ENCODE data around the gene HS6ST2.
"Not testable (repeated sequence)": the region's sequence is repeated elsewhere in the genome, so short reads cannot be mapped to it uniquely, and the experiment has no call there.

Gene HS6ST2

GRCh38 chrX:132965461-132965860 lies 7.0 kb upstream of the HS6ST2 start:
- H3K9ac ChIP-seq (ENCODE audit: low read length), result no peak overlapping the region
- H3K27me3 ChIP-seq (ENCODE audit: control insufficient read depth, insufficient read depth, low read length), result peaks cover 1% of the 10 kb centered on the region

GRCh38 chrX:132961511-132961910 lies 3.1 kb upstream of the HS6ST2 start:
- no peak overlapping the region for H3K4me3 ChIP-seq (ENCODE audit: low read length)
- no peak overlapping the region for H3K27ac ChIP-seq (ENCODE audit: low read length)
- peaks cover 12% of the 10 kb centered on the region for H3K4me1 ChIP-seq (ENCODE audit: control insufficient read depth, low read depth, low read length)
- no peak overlapping the region for H3K9ac ChIP-seq (ENCODE audit: low read length)
- H3K36me3 ChIP-seq (ENCODE audit: control insufficient read depth, low read depth, low read length), result no peaks in the 10 kb centered on the region
- peaks cover 37% of the 10 kb centered on the region for H3K27me3 ChIP-seq (ENCODE audit: control insufficient read depth, insufficient read depth, low read length)
- H3K9me3 ChIP-seq (ENCODE audit: control insufficient read depth, low read depth, low read length), result no peaks in the 10 kb centered on the region

More at GRCh38 chrX:132965461-132965860, 7.0 kb upstream of the HS6ST2 start:
- no peak overlapping the region for H3K4me3 ChIP-seq (ENCODE audit: low read length)
- no peaks in the 10 kb centered on the region for H3K36me3 ChIP-seq (ENCODE audit: control insufficient read depth, low read depth, low read length)
- peaks cover 7% of the 10 kb centered on the region for H3K9me3 ChIP-seq (ENCODE audit: control insufficient read depth, low read depth, low read length)
- no peak overlapping the region for H3K27ac ChIP-seq (ENCODE audit: low read length)
- peaks cover 10% of the 10 kb centered on the region for H3K4me1 ChIP-seq (ENCODE audit: control insufficient read depth, low read depth, low read length)

GRCh38 chrX:132957211-132958090 lies 978 bp downstream of the HS6ST2 start:
- peaks cover 12% of the 10 kb centered on the region for H3K4me1 ChIP-seq (ENCODE audit: control insufficient read depth, low read depth, low read length)
- H3K9me3 ChIP-seq (ENCODE audit: control insufficient read depth, low read depth, low read length), result peaks cover 5% of the 10 kb centered on the region
- peaks cover 61% of the 10 kb centered on the region for H3K27me3 ChIP-seq (ENCODE audit: control insufficient read depth, insufficient read depth, low read length)
- no peak overlapping the region for H3K27ac ChIP-seq (ENCODE audit: low read length)
- peak overlapping the region; percentile 25 for H3K9ac ChIP-seq (ENCODE audit: low read length)
- peak overlapping the region; percentile 59 for H3K4me3 ChIP-seq (ENCODE audit: low read length)
- H3K36me3 ChIP-seq (ENCODE audit: control insufficient read depth, low read depth, low read length), result no peaks in the 10 kb centered on the region

- peaks cover 5% of the 10 kb centered on the region for H3K9me3 ChIP-seq (ENCODE audit: control insufficient read depth, low read depth, low read length)
- H3K4me3 ChIP-seq (ENCODE audit: low read length), result peak overlapping the region; percentile 59
- H3K9ac ChIP-seq (ENCODE audit: low read length), result no peak overlapping the region
- H3K4me1 ChIP-seq (ENCODE audit: control insufficient read depth, low read depth, low read length), result peaks cover 12% of the 10 kb centered on the region
- H3K27ac ChIP-seq (ENCODE audit: low read length), result no peak overlapping the region
- H3K27me3 ChIP-seq (ENCODE audit: control insufficient read depth, insufficient read depth, low read length), result peaks cover 61% of the 10 kb centered on the region
- no peaks in the 10 kb centered on the region for H3K36me3 ChIP-seq (ENCODE audit: control insufficient read depth, low read depth, low read length)
Measured at GRCh38 chrX:132956421-132957210, 1.8 kb downstream of the HS6ST2 start.

GRCh38 chrX:132955690-132956089 lies 2.7 kb downstream of the HS6ST2 start:
- peaks cover 61% of the 10 kb centered on the region for H3K27me3 ChIP-seq (ENCODE audit: control insufficient read depth, insufficient read depth, low read length)
- peak overlapping the region; percentile 59 for H3K4me3 ChIP-seq (ENCODE audit: low read length)
- no peak overlapping the region for H3K9ac ChIP-seq (ENCODE audit: low read length)

GRCh38 chrX:132954323-132954722 lies 4.1 kb downstream of the HS6ST2 start:
- H3K4me3 ChIP-seq (ENCODE audit: low read length), result no peak overlapping the region
- H3K36me3 ChIP-seq (ENCODE audit: control insufficient read depth, low read depth, low read length), result no peaks in the 10 kb centered on the region
- H3K27ac ChIP-seq (ENCODE audit: low read length), result no peak overlapping the region
- peaks cover 49% of the 10 kb centered on the region for H3K27me3 ChIP-seq (ENCODE audit: control insufficient read depth, insufficient read depth, low read length)
- H3K9ac ChIP-seq (ENCODE audit: low read length), result no peak overlapping the region
- H3K9me3 ChIP-seq (ENCODE audit: control insufficient read depth, low read depth, low read length), result peaks cover 5% of the 10 kb centered on the region
- H3K4me1 ChIP-seq (ENCODE audit: control insufficient read depth, low read depth, low read length), result no peaks in the 10 kb centered on the region

More at GRCh38 chrX:132955690-132956089, 2.7 kb downstream of the HS6ST2 start:
- peaks cover 8% of the 10 kb centered on the region for H3K4me1 ChIP-seq (ENCODE audit: control insufficient read depth, low read depth, low read length)
- H3K9me3 ChIP-seq (ENCODE audit: control insufficient read depth, low read depth, low read length), result peaks cover 5% of the 10 kb centered on the region
- no peak overlapping the region for H3K27ac ChIP-seq (ENCODE audit: low read length)
- H3K36me3 ChIP-seq (ENCODE audit: control insufficient read depth, low read depth, low read length), result no peaks in the 10 kb centered on the region

GRCh38 chrX:132953354-132953753 lies 5.1 kb downstream of the HS6ST2 start:
- Histone ChIP-seq H3K9ac (ENCODE audit: low read length) (no peak overlapping the region), H3K27ac (ENCODE audit: low read length) (no peak overlapping the region), H3K36me3 (ENCODE audit: control insufficient read depth, low read depth, low read length) (no peaks in the 10 kb centered on the region), H3K9me3 (ENCODE audit: control insufficient read depth, low read depth, low read length) (peaks cover 5% of the 10 kb centered on the region), H3K4me3 (ENCODE audit: low read length) (no peak overlapping the region), H3K4me1 (ENCODE audit: control insufficient read depth, low read depth, low read length) (no peaks in the 10 kb centered on the region), H3K27me3 (ENCODE audit: control insufficient read depth, insufficient read depth, low read length) (peaks cover 39% of the 10 kb centered on the region)

GRCh38 chrX:132948648-132949260 lies 9.7 kb downstream of the HS6ST2 start:
- H3K4me1 ChIP-seq (ENCODE audit: control insufficient read depth, low read depth, low read length), result no peaks in the 10 kb centered on the region
- H3K9ac ChIP-seq (ENCODE audit: low read length), result no peak overlapping the region
- no peak overlapping the region for H3K27ac ChIP-seq (ENCODE audit: low read length)
- no peaks in the 10 kb centered on the region for H3K36me3 ChIP-seq (ENCODE audit: control insufficient read depth, low read depth, low read length)
- H3K4me3 ChIP-seq (ENCODE audit: low read length), result no peak overlapping the region
- H3K27me3 ChIP-seq (ENCODE audit: control insufficient read depth, insufficient read depth, low read length), result no peaks in the 10 kb centered on the region
- H3K9me3 ChIP-seq (ENCODE audit: control insufficient read depth, low read depth, low read length), result peaks cover 7% of the 10 kb centered on the region

- not testable (repeated sequence) for H3K4me3 ChIP-seq (ENCODE audit: low read length); H3K27me3 ChIP-seq (ENCODE audit: control insufficient read depth, insufficient read depth, low read length); H3K36me3 ChIP-seq (ENCODE audit: control insufficient read depth, low read depth, low read length); H3K9ac ChIP-seq (ENCODE audit: low read length); H3K4me1 ChIP-seq (ENCODE audit: control insufficient read depth, low read depth, low read length); H3K27ac ChIP-seq (ENCODE audit: low read length); H3K9me3 ChIP-seq (ENCODE audit: control insufficient read depth, low read depth, low read length)
Measured at GRCh38 chrX:132945055-132945599, 13.3 kb downstream of the HS6ST2 start.

GRCh38 chrX:132940727-132941327 lies 17.6 kb downstream of the HS6ST2 start:
- Histone ChIP-seq H3K27me3 (ENCODE audit: control insufficient read depth, insufficient read depth, low read length) (no peaks in the 10 kb centered on the region), H3K27ac (ENCODE audit: low read length) (no peak overlapping the region), H3K9me3 (ENCODE audit: control insufficient read depth, low read depth, low read length) (peaks cover 3% of the 10 kb centered on the region), H3K36me3 (ENCODE audit: control insufficient read depth, low read depth, low read length) (no peaks in the 10 kb centered on the region), H3K4me3 (ENCODE audit: low read length) (no peak overlapping the region), H3K9ac (ENCODE audit: low read length) (no peak overlapping the region), H3K4me1 (ENCODE audit: control insufficient read depth, low read depth, low read length) (no peaks in the 10 kb centered on the region)

GRCh38 chrX:132933170-132933569 lies 25.3 kb downstream of the HS6ST2 start:
- no peak overlapping the region for H3K9ac ChIP-seq (ENCODE audit: low read length)
- H3K27ac ChIP-seq (ENCODE audit: low read length), result no peak overlapping the region
- H3K4me1 ChIP-seq (ENCODE audit: control insufficient read depth, low read depth, low read length), result no peaks in the 10 kb centered on the region
- H3K4me3 ChIP-seq (ENCODE audit: low read length), result no peak overlapping the region
- peaks cover 8% of the 10 kb centered on the region for H3K9me3 ChIP-seq (ENCODE audit: control insufficient read depth, low read depth, low read length)
- no peaks in the 10 kb centered on the region for H3K27me3 ChIP-seq (ENCODE audit: control insufficient read depth, insufficient read depth, low read length)
- no peaks in the 10 kb centered on the region for H3K36me3 ChIP-seq (ENCODE audit: control insufficient read depth, low read depth, low read length)
